Transverse colon (tissue), 4 donors: ENCODE results near the gene EPHA4.

ENCODE experiments used
- EP300 ChIP-seq: sonication (generic); formaldehyde crosslinking; IDR thresholded peaks from one replicate; pipeline ENCODE4 v1.6.1; 2017; ENCODE audit warnings: antibody characterized with exemption, low read depth
- POLR2A ChIP-seq: fragments of 450-650 bp; IDR thresholded peaks from one replicate; pipeline ENCODE4 v1.6.1; 2016; ENCODE audit warnings: antibody characterized with exemption, mild to moderate bottlenecking, moderate library complexity
- POLR2AphosphoS5 ChIP-seq, 3 donors: sonication (generic); formaldehyde crosslinking; IDR thresholded peaks; one replicate each; pipeline ENCODE4 v1.6.1; 2016; ENCODE audit warnings: antibody characterized with exemption in 3 of 3
- TF ChIP-seq, protein P1 (sequence below), 5 experiments: fragments of 200-600 bp in 3 of 5; fragments of 450-650 bp in 2 of 5; sonication (generic) in 3 of 5; IDR thresholded peaks; 1 replicate in 2 of 5; 2 replicates in 3 of 5; pipeline ENCODE4 v1.5.1; 2016 to 2017; ENCODE audit warnings: antibody characterized with exemption in 5 of 5, inconsistent platforms in 3 of 5, mild to moderate bottlenecking in 2 of 5, moderate library complexity in 1 of 5

DNA sequence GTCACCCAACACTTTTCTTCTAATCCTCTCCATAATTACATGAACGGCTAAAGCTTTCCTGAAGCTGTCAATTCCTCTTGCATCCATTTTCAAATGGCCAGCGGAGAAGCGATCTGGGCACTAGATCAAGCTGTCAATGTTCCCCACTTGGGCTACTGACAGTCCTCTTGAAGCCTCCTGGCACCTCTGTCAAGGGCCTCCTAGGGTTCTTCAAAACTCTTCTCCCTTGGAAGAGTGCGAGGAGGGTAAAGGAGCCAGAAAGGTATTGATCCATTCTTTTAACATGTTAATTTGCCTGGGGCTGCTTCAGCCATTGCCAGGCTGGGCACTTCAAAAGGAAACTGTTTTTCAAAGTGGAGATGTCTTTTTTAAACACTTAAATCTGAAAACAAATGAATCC, 19.8 kb downstream of the EPHA4 start:
- TF ChIP-seq, protein P1, sequence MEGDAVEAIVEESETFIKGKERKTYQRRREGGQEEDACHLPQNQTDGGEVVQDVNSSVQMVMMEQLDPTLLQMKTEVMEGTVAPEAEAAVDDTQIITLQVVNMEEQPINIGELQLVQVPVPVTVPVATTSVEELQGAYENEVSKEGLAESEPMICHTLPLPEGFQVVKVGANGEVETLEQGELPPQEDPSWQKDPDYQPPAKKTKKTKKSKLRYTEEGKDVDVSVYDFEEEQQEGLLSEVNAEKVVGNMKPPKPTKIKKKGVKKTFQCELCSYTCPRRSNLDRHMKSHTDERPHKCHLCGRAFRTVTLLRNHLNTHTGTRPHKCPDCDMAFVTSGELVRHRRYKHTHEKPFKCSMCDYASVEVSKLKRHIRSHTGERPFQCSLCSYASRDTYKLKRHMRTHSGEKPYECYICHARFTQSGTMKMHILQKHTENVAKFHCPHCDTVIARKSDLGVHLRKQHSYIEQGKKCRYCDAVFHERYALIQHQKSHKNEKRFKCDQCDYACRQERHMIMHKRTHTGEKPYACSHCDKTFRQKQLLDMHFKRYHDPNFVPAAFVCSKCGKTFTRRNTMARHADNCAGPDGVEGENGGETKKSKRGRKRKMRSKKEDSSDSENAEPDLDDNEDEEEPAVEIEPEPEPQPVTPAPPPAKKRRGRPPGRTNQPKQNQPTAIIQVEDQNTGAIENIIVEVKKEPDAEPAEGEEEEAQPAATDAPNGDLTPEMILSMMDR (IDR thresholded peaks at IDR 0.05) = no peak
- TF ChIP-seq EP300 (no peak), POLR2A (no peak), POLR2AphosphoS5 (IDR thresholded peaks at IDR 0.05) (no peak)
